ENCODE data around the gene USP48. TPM values are rescaled to one million over a fixed set of nuclear protein-coding genes. Genes with fewer than 3 reads are reported as not detected.

USP48 gene
- total RNA-seq, 4 donors from 2014 or later: 11.5 to 24.4 (median 14.5) TPM

DNA sequence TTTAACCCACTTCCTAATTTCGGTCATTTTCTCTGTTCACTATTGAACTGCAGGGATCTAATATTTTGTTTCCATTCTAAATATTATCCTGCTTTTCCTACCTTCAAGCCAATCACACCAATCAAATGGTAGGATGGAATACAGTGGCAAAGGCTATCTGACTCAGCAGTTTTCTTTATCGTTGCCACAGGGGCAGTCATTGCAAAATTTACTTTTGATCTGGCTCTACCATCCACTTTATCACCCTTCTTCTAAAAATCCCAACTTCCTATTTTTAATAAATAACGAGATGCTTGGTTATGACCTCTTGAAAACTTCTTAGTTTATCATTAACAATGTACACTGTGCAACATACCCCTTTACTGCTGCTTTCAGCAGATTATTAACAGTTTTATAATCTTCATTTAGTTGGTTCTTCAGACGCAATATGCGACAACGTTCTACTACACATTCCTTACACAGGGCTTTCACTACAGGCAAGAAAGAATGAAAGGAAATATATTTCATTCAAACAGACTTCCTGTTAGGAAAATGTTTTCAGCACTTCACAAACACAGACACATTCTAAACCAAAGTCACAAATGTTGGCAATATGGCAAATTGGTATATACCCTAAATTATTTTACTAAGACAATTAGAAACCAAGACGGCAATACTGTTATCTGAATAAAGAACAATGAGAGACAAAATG is 61.5 kb downstream of the USP48 start:
- DNase-seq (no peak), ATAC-seq (no peak)
- intact Hi-C loops (cut with DNase I; ENCODE audit: low total_unique reads): no loop called here
- Histone ChIP-seq H3K27ac (no peak overlapping the region), H3K27me3 (no peaks in the 10 kb centered on the region), H3K4me1 (no peaks in the 10 kb centered on the region), H3K9me3 (no peaks in the 10 kb centered on the region), H3K36me3 (peaks cover 0 to 59% of the 10 kb centered on the region in 2 donors), H3K4me3 (no peak overlapping the region)
- in situ Hi-C loops (cut with MboI; ENCODE audit: low sequenced_read_pairs in 4 of 4): no loop called here
- no peak for TF ChIP-seq POLR2A (IDR thresholded peaks at IDR 0.05)
- TF ChIP-seq, protein P1, sequence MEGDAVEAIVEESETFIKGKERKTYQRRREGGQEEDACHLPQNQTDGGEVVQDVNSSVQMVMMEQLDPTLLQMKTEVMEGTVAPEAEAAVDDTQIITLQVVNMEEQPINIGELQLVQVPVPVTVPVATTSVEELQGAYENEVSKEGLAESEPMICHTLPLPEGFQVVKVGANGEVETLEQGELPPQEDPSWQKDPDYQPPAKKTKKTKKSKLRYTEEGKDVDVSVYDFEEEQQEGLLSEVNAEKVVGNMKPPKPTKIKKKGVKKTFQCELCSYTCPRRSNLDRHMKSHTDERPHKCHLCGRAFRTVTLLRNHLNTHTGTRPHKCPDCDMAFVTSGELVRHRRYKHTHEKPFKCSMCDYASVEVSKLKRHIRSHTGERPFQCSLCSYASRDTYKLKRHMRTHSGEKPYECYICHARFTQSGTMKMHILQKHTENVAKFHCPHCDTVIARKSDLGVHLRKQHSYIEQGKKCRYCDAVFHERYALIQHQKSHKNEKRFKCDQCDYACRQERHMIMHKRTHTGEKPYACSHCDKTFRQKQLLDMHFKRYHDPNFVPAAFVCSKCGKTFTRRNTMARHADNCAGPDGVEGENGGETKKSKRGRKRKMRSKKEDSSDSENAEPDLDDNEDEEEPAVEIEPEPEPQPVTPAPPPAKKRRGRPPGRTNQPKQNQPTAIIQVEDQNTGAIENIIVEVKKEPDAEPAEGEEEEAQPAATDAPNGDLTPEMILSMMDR (IDR thresholded peaks at IDR 0.05 in 4 of 5, conservative IDR thresholded peaks at IDR 0.05 in 1 of 5): no peak

DNA sequence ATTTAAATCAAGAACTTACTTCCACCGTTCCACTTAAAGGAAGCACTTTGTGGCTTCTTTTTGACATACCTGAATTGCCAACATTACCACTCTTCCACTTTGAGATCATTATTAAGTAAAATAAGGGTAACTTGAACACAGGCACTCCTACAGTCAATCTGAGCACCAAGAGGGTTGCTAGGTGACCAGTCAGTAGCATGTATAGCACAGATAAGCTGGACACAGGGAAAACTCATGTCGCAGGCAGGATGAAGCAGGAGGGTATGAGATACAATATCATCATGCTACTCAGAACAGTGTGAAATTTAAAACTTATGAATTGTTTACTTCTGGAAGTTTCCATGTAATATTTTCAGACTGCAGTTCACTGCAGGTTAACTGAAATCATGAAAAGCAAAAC is 66.8 kb downstream of the USP48 start:
- in situ Hi-C loops (cut with MboI; ENCODE audit: low sequenced_read_pairs in 4 of 4) (no loop called here), intact Hi-C loops (cut with DNase I; ENCODE audit: low total_unique reads) (no loop called here)

DNA sequence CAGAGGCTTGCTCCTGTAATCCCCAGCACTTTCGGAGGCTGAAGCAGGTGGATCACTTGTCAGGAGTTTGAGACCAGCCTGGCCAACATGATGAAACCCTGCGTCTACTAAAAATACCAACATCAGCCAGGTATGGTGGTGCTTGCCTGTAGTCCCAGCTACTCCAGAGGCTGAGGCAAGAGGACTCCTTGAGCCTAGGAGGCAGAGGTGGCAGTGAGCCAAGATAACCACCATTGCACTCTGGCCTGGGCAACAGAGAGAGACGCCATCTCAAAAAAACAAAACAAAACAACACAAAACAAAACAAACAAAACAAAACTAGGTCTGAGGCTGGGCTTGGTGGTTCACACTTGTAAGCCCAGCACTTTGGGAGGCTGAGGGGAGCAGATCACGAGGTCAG is 75.1 kb downstream of the USP48 start:
- in situ Hi-C loops (cut with MboI; ENCODE audit: low sequenced_read_pairs in 4 of 4) (no loop called here), intact Hi-C loops (cut with DNase I; ENCODE audit: low total_unique reads) (no loop called here)
- H3K36me3 ChIP-seq: peaks cover 0 to 43% of the 10 kb centered on the region in 2 donors
- no peak overlapping the region for H3K27ac ChIP-seq
- H3K4me3 ChIP-seq: no peak overlapping the region
- no peaks in the 10 kb centered on the region for H3K27me3 ChIP-seq
- no peaks in the 10 kb centered on the region for H3K4me1 ChIP-seq
- TF ChIP-seq, protein P1 (IDR thresholded peaks at IDR 0.05 in 4 of 5, conservative IDR thresholded peaks at IDR 0.05 in 1 of 5): no peak
- no peak for TF ChIP-seq POLR2A (IDR thresholded peaks at IDR 0.05)
- H3K9me3 ChIP-seq: no peaks in the 10 kb centered on the region
- DNase-seq (no peak), ATAC-seq (no peak)

More for the DNA sequence above, 66.8 kb downstream of the USP48 start:
- Histone ChIP-seq H3K4me3 (no peak overlapping the region), H3K36me3 (peaks cover 0 to 94% of the 10 kb centered on the region in 2 donors), H3K9me3 (no peaks in the 10 kb centered on the region), H3K27me3 (no peaks in the 10 kb centered on the region), H3K27ac (no peak overlapping the region), H3K4me1 (no peaks in the 10 kb centered on the region)
- TF ChIP-seq POLR2A (IDR thresholded peaks at IDR 0.05): no peak
- ATAC-seq (no peak), DNase-seq (no peak)

DNA sequence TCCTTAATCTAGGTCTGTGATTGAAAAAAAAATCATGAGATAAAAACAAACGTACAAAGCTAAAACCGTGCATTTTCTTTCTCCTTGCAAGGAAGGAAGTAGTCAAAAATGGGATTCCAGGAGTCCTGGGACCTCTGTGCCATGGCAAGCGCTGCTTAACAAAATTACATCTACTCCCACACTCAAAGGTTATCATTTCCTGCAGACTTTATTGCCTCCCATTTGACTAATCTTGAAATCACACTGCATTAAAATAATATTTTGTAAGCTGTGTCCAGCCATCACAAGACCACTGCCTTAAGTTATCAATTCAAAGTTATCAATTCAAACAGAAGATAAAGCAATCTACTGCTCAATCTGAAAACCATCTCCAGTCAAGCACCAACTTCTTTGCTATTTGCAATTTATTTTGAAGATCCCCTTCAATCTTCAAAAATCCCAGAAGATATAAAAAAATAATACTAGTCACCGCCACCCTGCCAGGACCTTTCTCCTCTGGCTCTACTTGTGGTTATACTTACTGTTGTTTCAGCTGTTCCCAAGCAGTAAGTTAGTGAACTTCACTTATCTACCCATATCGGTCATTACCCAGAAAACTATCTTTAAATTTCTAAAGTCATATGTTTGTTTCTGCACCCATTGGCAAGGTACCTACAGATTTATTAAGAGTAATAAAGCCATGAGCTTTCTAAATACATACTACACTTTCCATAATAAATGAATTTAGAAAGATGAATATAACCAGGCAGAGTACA is 75.7 kb downstream of the USP48 start:
- Histone ChIP-seq H3K27ac (no peak overlapping the region), H3K4me1 (no peaks in the 10 kb centered on the region), H3K9me3 (no peaks in the 10 kb centered on the region), H3K4me3 (no peak overlapping the region), H3K27me3 (no peaks in the 10 kb centered on the region), H3K36me3 (peaks cover 0 to 45% of the 10 kb centered on the region in 2 donors)
- intact Hi-C loops (cut with DNase I; ENCODE audit: low total_unique reads): no loop called here
- ATAC-seq (no peak), DNase-seq (no peak)
- no peak for TF ChIP-seq POLR2A (IDR thresholded peaks at IDR 0.05)
- TF ChIP-seq, protein P1 (IDR thresholded peaks at IDR 0.05 in 4 of 5, conservative IDR thresholded peaks at IDR 0.05 in 1 of 5): no peak
- in situ Hi-C loops (cut with MboI; ENCODE audit: low sequenced_read_pairs in 4 of 4): no loop called here

DNA sequence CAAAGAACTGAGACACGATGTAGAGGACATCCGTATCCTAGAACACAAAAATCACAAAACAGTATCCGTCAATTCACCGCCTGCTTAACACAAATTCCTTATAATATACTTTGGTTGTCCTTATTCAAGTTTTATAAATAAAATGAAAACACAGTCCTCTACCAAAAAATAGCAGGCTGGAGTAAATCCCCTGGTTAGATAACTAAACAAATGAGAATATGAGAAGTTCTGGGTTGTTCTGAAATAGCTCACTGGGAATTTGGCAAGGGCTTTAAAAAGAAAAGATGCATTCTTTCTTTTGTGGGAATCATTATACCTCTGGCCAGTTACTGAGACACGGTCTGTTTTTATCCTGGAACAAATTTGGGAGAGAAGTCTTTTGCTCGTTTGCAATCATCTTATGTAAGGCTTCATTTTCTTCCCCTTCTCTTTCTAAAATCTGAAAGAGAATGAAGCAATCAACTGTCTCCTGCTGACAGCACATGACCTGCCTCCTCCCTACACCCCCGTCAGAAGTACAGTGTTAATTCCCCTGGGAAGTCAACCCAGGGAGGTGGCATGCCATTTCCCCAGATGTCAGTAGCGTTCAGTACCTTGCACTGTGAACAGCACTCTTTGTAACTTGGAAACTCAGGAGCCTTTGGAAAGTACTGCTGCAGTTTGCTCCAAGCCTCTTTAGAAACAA is 76.7 kb downstream of the USP48 start:
- Histone ChIP-seq H3K4me3 (no peak overlapping the region), H3K36me3 (peaks cover 0 to 45% of the 10 kb centered on the region in 2 donors), H3K4me1 (no peaks in the 10 kb centered on the region), H3K9me3 (no peaks in the 10 kb centered on the region), H3K27me3 (no peaks in the 10 kb centered on the region), H3K27ac (no peak overlapping the region)
- intact Hi-C loops (cut with DNase I; ENCODE audit: low total_unique reads) (no loop called here), in situ Hi-C loops (cut with MboI; ENCODE audit: low sequenced_read_pairs in 4 of 4) (no loop called here)
- DNase-seq: peak in 1 of 2 donors; percentile 12
- no peak for ATAC-seq
- no peak for TF ChIP-seq POLR2A (IDR thresholded peaks at IDR 0.05)
- TF ChIP-seq, protein P1 (IDR thresholded peaks at IDR 0.05 in 4 of 5, conservative IDR thresholded peaks at IDR 0.05 in 1 of 5): no peak

Measured in gastrocnemius medialis (tissue), 4 donors.